Muscle of leg (tissue), 11 donors: ENCODE measurements around the gene WWC2. TPM values are rescaled to one million over a fixed set of nuclear protein-coding genes. Genes with fewer than 3 reads are reported as not detected.

Experiments used
- DNase-seq: peaks from one replicate; pipeline ENCODE4 v3.0.0; 2013
- H3K27ac ChIP-seq: one replicate; pipeline ENCODE4 v1.5.1; 2013; ENCODE audit warnings: mild to moderate bottlenecking, low read length, control low read depth
- H3K27me3 ChIP-seq: one replicate; pipeline ENCODE4 v1.6.1; 2013; ENCODE audit warnings: low read length; ENCODE audit not compliant: control insufficient read depth, insufficient read depth
- H3K36me3 ChIP-seq: one replicate; pipeline ENCODE4 v1.6.1; 2013; ENCODE audit warnings: low read length; ENCODE audit not compliant: control insufficient read depth, insufficient read depth
- H3K4me1 ChIP-seq: one replicate; pipeline ENCODE4 v1.6.1; 2013; ENCODE audit warnings: low read length; ENCODE audit not compliant: control insufficient read depth, insufficient read depth
- H3K4me3 ChIP-seq: one replicate; pipeline ENCODE4 v1.5.1; 2013; ENCODE audit warnings: low read length, control low read depth
- H3K9me3 ChIP-seq: replicated peaks from 2 replicates; pipeline ENCODE4 v1.6.1; 2013; ENCODE audit warnings: low read depth, low read length; ENCODE audit not compliant: control insufficient read depth
- WGBS: methylation state at CpG from one replicate; pipeline ENCODE4 v1.1.5; 2013; ENCODE audit warnings: missing lambda C conversion rate; ENCODE audit not compliant: insufficient coverage; 5-methylcytosine and 5-hydroxymethylcytosine counted together
- polyA plus RNA-seq, 8 donors: library from polyadenylated mRNA; unstranded; fragments of 120-200 nt; gene quantifications; one replicate each; pipeline versions ENCODE4 v1.2.1 to v1.2.3, GENCODE V29; 2013; ENCODE audit warnings: inconsistent platforms in 1 of 8, low replicate concordance in 1 of 8; ENCODE audit not compliant: insufficient read length in 8 of 8, insufficient read depth in 1 of 8
- total RNA-seq: library from RNA; stranded (reverse); fragments of 120-200 nt; gene quantifications from one replicate; pipeline ENCODE4 v1.2.4, GENCODE V29; 2013

WWC2 gene
- total and polyA plus RNA-seq, 9 donors: 12.9 to 25.4 (median 18.9) TPM

GRCh38 chr4:183139058-183139750 is 40.1 kb downstream of the WWC2 start:
- Histone ChIP-seq H3K27me3 (no peaks in the 10 kb centered on the region), H3K36me3 (no peaks in the 10 kb centered on the region), H3K4me3 (no peak overlapping the region), H3K9me3 (no peaks in the 10 kb centered on the region), H3K4me1 (peaks cover 4% of the 10 kb centered on the region), H3K27ac (no peak overlapping the region)
- 63% methylated on average over 1 of the region's 4 CpGs for WGBS
- no peak for DNase-seq

- peaks cover 4% of the 10 kb centered on the region for H3K4me1 ChIP-seq
Observed at GRCh38 chr4:183139972-183140570, 41.0 kb downstream of the WWC2 start.

GRCh38 chr4:183140911-183141320 is 41.9 kb downstream of the WWC2 start:
- Histone ChIP-seq H3K9me3 (no peaks in the 10 kb centered on the region), H3K4me1 (peaks cover 4% of the 10 kb centered on the region)

More at GRCh38 chr4:183139972-183140570, 41.0 kb downstream of the WWC2 start:
- Histone ChIP-seq H3K4me3 (no peak overlapping the region), H3K9me3 (no peaks in the 10 kb centered on the region), H3K27ac (no peak overlapping the region), H3K36me3 (no peaks in the 10 kb centered on the region), H3K27me3 (no peaks in the 10 kb centered on the region)
- DNase-seq: no peak
- WGBS: 87% methylated on average over 6 of the region's 9 CpGs

GRCh38 chr4:183141997-183142396 is 42.9 kb downstream of the WWC2 start:
- peaks cover 6% of the 10 kb centered on the region for H3K4me1 ChIP-seq
- H3K27ac ChIP-seq: no peak overlapping the region
- no peaks in the 10 kb centered on the region for H3K27me3 ChIP-seq
- DNase-seq: no peak
- 88% methylated on average over 1 of the region's 1 CpG for WGBS
- no peaks in the 10 kb centered on the region for H3K36me3 ChIP-seq
- no peaks in the 10 kb centered on the region for H3K9me3 ChIP-seq
- H3K4me3 ChIP-seq: no peak overlapping the region

More at GRCh38 chr4:183140911-183141320, 41.9 kb downstream of the WWC2 start:
- no peak overlapping the region for H3K27ac ChIP-seq
- DNase-seq: no peak
- no peaks in the 10 kb centered on the region for H3K36me3 ChIP-seq
- no peak overlapping the region for H3K4me3 ChIP-seq
- 63% methylated on average over 2 of the region's 2 CpGs for WGBS
- H3K27me3 ChIP-seq: no peaks in the 10 kb centered on the region

GRCh38 chr4:183142571-183143550 is 43.8 kb downstream of the WWC2 start:
- H3K4me1 ChIP-seq: peaks cover 6% of the 10 kb centered on the region
- H3K27me3 ChIP-seq: no peaks in the 10 kb centered on the region
- WGBS: 13% methylated on average over 1 of the region's 6 CpGs
- peak; percentile 72 for DNase-seq
- H3K36me3 ChIP-seq: no peaks in the 10 kb centered on the region
- H3K27ac ChIP-seq: no peak overlapping the region
- no peaks in the 10 kb centered on the region for H3K9me3 ChIP-seq
- no peak overlapping the region for H3K4me3 ChIP-seq

- Histone ChIP-seq H3K4me1 (peaks cover 6% of the 10 kb centered on the region), H3K9me3 (no peaks in the 10 kb centered on the region)
Observed at GRCh38 chr4:183144787-183145186, 45.7 kb downstream of the WWC2 start.

GRCh38 chr4:183145773-183146172 is 46.7 kb downstream of the WWC2 start:
- Histone ChIP-seq H3K4me3 (no peak overlapping the region), H3K27me3 (no peaks in the 10 kb centered on the region), H3K9me3 (no peaks in the 10 kb centered on the region), H3K36me3 (no peaks in the 10 kb centered on the region), H3K4me1 (peaks cover 6% of the 10 kb centered on the region), H3K27ac (no peak overlapping the region)
- no CpG with 5 or more reads among the region's 2 CpGs for WGBS
- no peak for DNase-seq

More at GRCh38 chr4:183144787-183145186, 45.7 kb downstream of the WWC2 start:
- no peak overlapping the region for H3K27ac ChIP-seq
- no peak overlapping the region for H3K4me3 ChIP-seq
- 93% methylated on average over 3 of the region's 6 CpGs for whole genome bisulfite sequencing
- DNase-seq: no peak
- no peaks in the 10 kb centered on the region for H3K36me3 ChIP-seq
- no peaks in the 10 kb centered on the region for H3K27me3 ChIP-seq

GRCh38 chr4:183146478-183146877 is 47.4 kb downstream of the WWC2 start:
- peaks cover 6% of the 10 kb centered on the region for H3K4me1 ChIP-seq
- no peak overlapping the region for H3K4me3 ChIP-seq
- no peaks in the 10 kb centered on the region for H3K27me3 ChIP-seq
- H3K27ac ChIP-seq: no peak overlapping the region
- 65% methylated on average over 4 of the region's 4 CpGs for WGBS
- H3K36me3 ChIP-seq: no peaks in the 10 kb centered on the region
- H3K9me3 ChIP-seq: no peaks in the 10 kb centered on the region
- DNase-seq: no peak

- H3K9me3 ChIP-seq: no peaks in the 10 kb centered on the region
- H3K4me1 ChIP-seq: peaks cover 6% of the 10 kb centered on the region
- H3K27ac ChIP-seq: no peak overlapping the region
- no peak overlapping the region for H3K4me3 ChIP-seq
- no peaks in the 10 kb centered on the region for H3K27me3 ChIP-seq
- no peak for DNase-seq
- no CpG with 5 or more reads among the region's 3 CpGs for WGBS
- no peaks in the 10 kb centered on the region for H3K36me3 ChIP-seq
Observed at GRCh38 chr4:183147196-183147595, 48.1 kb downstream of the WWC2 start.

- H3K9me3 ChIP-seq: no peaks in the 10 kb centered on the region
- WGBS: no CpG with 5 or more reads among the region's 4 CpGs
- H3K27me3 ChIP-seq: no peaks in the 10 kb centered on the region
- no peak for DNase-seq
- H3K4me3 ChIP-seq: no peak overlapping the region
- H3K4me1 ChIP-seq: peaks cover 2% of the 10 kb centered on the region
- H3K27ac ChIP-seq: no peak overlapping the region
- no peaks in the 10 kb centered on the region for H3K36me3 ChIP-seq
Observed at GRCh38 chr4:183147983-183148382, 48.9 kb downstream of the WWC2 start.
